ENCODE results near the gene KDM2B. TPM values are rescaled to one million over a fixed set of nuclear protein-coding genes. Genes with fewer than 3 reads are reported as not detected.

Gene KDM2B
- total and polyA plus RNA-seq, 2 of the 8 experiments (the other 6 are each of a cell fraction or from before 2014, with no cell fraction given) = 111 to 162 TPM

GRCh38 chr12:121464331-121464730 is 116.5 kb downstream of the KDM2B start (continued):
- TF ChIP-seq PHF8 (conservative IDR thresholded peaks at IDR 0.05; ENCODE audit: low read depth, low read length) = no peak
- TF ChIP-seq, protein P1, sequence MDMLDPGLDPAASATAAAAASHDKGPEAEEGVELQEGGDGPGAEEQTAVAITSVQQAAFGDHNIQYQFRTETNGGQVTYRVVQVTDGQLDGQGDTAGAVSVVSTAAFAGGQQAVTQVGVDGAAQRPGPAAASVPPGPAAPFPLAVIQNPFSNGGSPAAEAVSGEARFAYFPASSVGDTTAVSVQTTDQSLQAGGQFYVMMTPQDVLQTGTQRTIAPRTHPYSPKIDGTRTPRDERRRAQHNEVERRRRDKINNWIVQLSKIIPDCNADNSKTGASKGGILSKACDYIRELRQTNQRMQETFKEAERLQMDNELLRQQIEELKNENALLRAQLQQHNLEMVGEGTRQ (IDR thresholded peaks at IDR 0.05; ENCODE audit: low read length) = no peak
- TF ChIP-seq KDM1A (IDR thresholded peaks at IDR 0.05; ENCODE audit: borderline replicate concordance, low read length) = no peak
- no peak for TF ChIP-seq HDAC6 (IDR thresholded peaks at IDR 0.05; ENCODE audit: low read depth, low read length)
- no peak for TF ChIP-seq SP1 (IDR thresholded peaks at IDR 0.05; ENCODE audit: low read depth, low read length)
- TF ChIP-seq EZH2 (IDR thresholded peaks at IDR 0.05; ENCODE audit: low read depth, low read length, severe bottlenecking) = no peak
